GM21619 (cell line): ENCODE measurements around the gene PPM1E.
"Not testable (repeated sequence)": the region's sequence is repeated elsewhere in the genome, so short reads cannot be mapped to it uniquely, and the experiment has no call there.

Experiments
- ATAC-seq: cut with Tn5 transposase; IDR thresholded peaks from one replicate; pipeline ENCODE4 v1.9.1; 2021; ENCODE audit not compliant: unreplicated experiment

The PPM1E gene

GRCh38 chr17:58755577-58756245 is at the start of gene PPM1E:
PPM1E (plus strand) TSS chr17:58755854.
- ATAC-seq: no peak

- peak; percentile 42 for ATAC-seq
Observed at GRCh38 chr17:58706351-58707140, 49.1 kb upstream of the PPM1E start.

GRCh38 chr17:58710948-58711552 is 44.6 kb upstream of the PPM1E start:
- ATAC-seq: no peak

- ATAC-seq: no peak
Observed at GRCh38 chr17:58722274-58722673, 33.4 kb upstream of the PPM1E start.

- no peak for ATAC-seq
Observed at GRCh38 chr17:58722696-58723095, 33.0 kb upstream of the PPM1E start.

- no peak for ATAC-seq
Observed at GRCh38 chr17:58728798-58729197, 26.9 kb upstream of the PPM1E start.

GRCh38 chr17:58730937-58731336 is 24.7 kb upstream of the PPM1E start:
- no peak for ATAC-seq

GRCh38 chr17:58734040-58734439 is 21.6 kb upstream of the PPM1E start:
- ATAC-seq: no peak

- no peak for ATAC-seq
Observed at GRCh38 chr17:58734811-58735210, 20.8 kb upstream of the PPM1E start.

- ATAC-seq: no peak
Observed at GRCh38 chr17:58741121-58741625, 14.5 kb upstream of the PPM1E start.

GRCh38 chr17:58747674-58748073 is 8.0 kb upstream of the PPM1E start:
- no peak for ATAC-seq

GRCh38 chr17:58749627-58750026 is 6.0 kb upstream of the PPM1E start:
- ATAC-seq: not testable (repeated sequence)

- no peak for ATAC-seq
Observed at GRCh38 chr17:58753026-58753425, 2.6 kb upstream of the PPM1E start.

- ATAC-seq: no peak
Observed at GRCh38 chr17:58755269-58755576, 431 bp upstream of the PPM1E start.

- no peak for ATAC-seq
Observed at GRCh38 chr17:58756246-58757161, 850 bp downstream of the PPM1E start.

GRCh38 chr17:58757162-58757613 is 1.5 kb downstream of the PPM1E start:
- no peak for ATAC-seq

- ATAC-seq: no peak
Observed at GRCh38 chr17:58758890-58759289, 3.2 kb downstream of the PPM1E start.

- ATAC-seq: no peak
Observed at GRCh38 chr17:58759522-58759921, 3.9 kb downstream of the PPM1E start.

- ATAC-seq: no peak
Observed at GRCh38 chr17:58760248-58760647, 4.6 kb downstream of the PPM1E start.

- ATAC-seq: no peak
Observed at GRCh38 chr17:58763263-58763662, 7.6 kb downstream of the PPM1E start.

- no peak for ATAC-seq
Observed at GRCh38 chr17:58764373-58764772, 8.7 kb downstream of the PPM1E start.
